K562 (cell line): ENCODE results near the gene NOL4L. TPM values are rescaled to one million over a fixed set of nuclear protein-coding genes. Genes with fewer than 3 reads are reported as not detected.

ENCODE experiments used
- AFF4 ChIP-seq: sonication (generic); formaldehyde crosslinking; IDR thresholded peaks from 2 replicates; pipeline ENCODE4 v1.8.0; 2023; ENCODE audit warnings: mild to moderate bottlenecking, missing genetic modification reagents
- DDX20 ChIP-seq: fragments of 450-650 bp; IDR thresholded peaks from 2 replicates; pipeline ENCODE4 v1.6.1; 2016; ENCODE audit warnings: missing genetic modification characterization, low read depth, mild to moderate bottlenecking, missing compliant biosample characterization, moderate library complexity
- GATAD2A ChIP-seq: fragments of 450-650 bp; IDR thresholded peaks from 2 replicates; pipeline ENCODE4 v1.6.1; 2017
- HIVEP1 ChIP-seq: fragments of 250-450 bp; sonication (Bioruptor Pico); IDR thresholded peaks from 2 replicates; pipeline ENCODE4 v1.4.0; 2020; ENCODE audit warnings: mild to moderate bottlenecking
- HNRNPLL ChIP-seq: fragments of 200-400 bp; formaldehyde crosslinking; IDR thresholded peaks from 2 replicates; pipeline ENCODE4 v1.6.1; 2017; ENCODE audit warnings: low read length, low read depth, mild to moderate bottlenecking; ENCODE audit not compliant: poor library complexity, severe bottlenecking
- IRF2 ChIP-seq: sonication (generic); formaldehyde crosslinking; IDR thresholded peaks from 2 replicates; pipeline ENCODE4 v1.8.1; 2022; ENCODE audit warnings: mild to moderate bottlenecking, missing genetic modification reagents
- NONO ChIP-seq, 2 experiments: fragments of 200-400 bp in 1 of 2; fragments of 450-650 bp in 1 of 2; formaldehyde crosslinking in 1 of 2; IDR thresholded peaks; 2 replicates each; pipeline ENCODE4 v1.6.1; 2017; ENCODE audit warnings: low read depth in 2 of 2, mild to moderate bottlenecking in 2 of 2, moderate library complexity in 2 of 2, low read length in 1 of 2
- PCBP1 ChIP-seq: fragments of 200-400 bp; formaldehyde crosslinking; IDR thresholded peaks from 2 replicates; pipeline ENCODE4 v1.6.1; 2018; ENCODE audit warnings: mild to moderate bottlenecking, low read depth, low read length; ENCODE audit not compliant: poor library complexity, severe bottlenecking
- RBM14 ChIP-seq: fragments of 200-400 bp; formaldehyde crosslinking; IDR thresholded peaks from 2 replicates; pipeline ENCODE4 v1.6.1; 2018; ENCODE audit warnings: low read depth, mild to moderate bottlenecking, low read length, moderate library complexity, borderline replicate concordance; ENCODE audit not compliant: insufficient read depth
- RBM15 ChIP-seq: fragments of 200-400 bp; formaldehyde crosslinking; IDR thresholded peaks from 2 replicates; pipeline ENCODE4 v1.6.1; 2018; ENCODE audit warnings: mild to moderate bottlenecking, low read length, moderate library complexity; ENCODE audit not compliant: insufficient read depth
- RBM25 ChIP-seq: fragments of 200-400 bp; formaldehyde crosslinking; IDR thresholded peaks from 2 replicates; pipeline ENCODE4 v1.6.1; 2018; ENCODE audit warnings: low read length, low read depth, moderate library complexity; ENCODE audit not compliant: severe bottlenecking
- RFX7 ChIP-seq: fragments of 250-450 bp; sonication (Bioruptor Pico); IDR thresholded peaks from 2 replicates; pipeline ENCODE4 v1.5.1; 2021; ENCODE audit warnings: mild to moderate bottlenecking
- ZFP91 ChIP-seq: sonication (generic); formaldehyde crosslinking; IDR thresholded peaks from 2 replicates; pipeline ENCODE4 v1.8.0; 2022; ENCODE audit warnings: mild to moderate bottlenecking, missing genetic modification reagents
- ZNF217 ChIP-seq: sonication (generic); formaldehyde crosslinking; IDR thresholded peaks from 2 replicates; pipeline ENCODE4 v1.8.0; 2022; ENCODE audit warnings: mild to moderate bottlenecking, missing genetic modification reagents
- ZNF232 ChIP-seq: sonication (generic); formaldehyde crosslinking; IDR thresholded peaks from 2 replicates; pipeline ENCODE4 v1.8.0; 2022; ENCODE audit warnings: mild to moderate bottlenecking, missing genetic modification reagents
- ZNF449 ChIP-seq: fragments of 250-450 bp; sonication (Bioruptor Pico); IDR thresholded peaks from 2 replicates; pipeline ENCODE4 v1.8.0; 2022; ENCODE audit warnings: moderate library complexity, mild to moderate bottlenecking, inconsistent platforms
- ZNF551 ChIP-seq: fragments of 250-450 bp; sonication (Bioruptor Pico); IDR thresholded peaks from 2 replicates; pipeline ENCODE4 v1.5.0; 2021; ENCODE audit warnings: mild to moderate bottlenecking, moderate library complexity
- ZNF696 ChIP-seq: fragments of 250-450 bp; sonication (Bioruptor Pico); conservative IDR thresholded peaks from 2 replicates; pipeline ENCODE4 v1.4.0; 2020; ENCODE audit warnings: mild to moderate bottlenecking, moderate library complexity
- polyA plus RNA-seq, 8 experiments: library from polyadenylated mRNA; depleted of rRNA in 4 of 8; stranded (reverse) in 5 of 8; unstranded in 3 of 8; fragments of >200 nt; fragmentation: Nextera tagmentation in 2 of 8; fragmentation: Illumina TruSeq in 1 of 8; extraction: Ambion mirVana in 2 of 8; extraction: Trizol in 1 of 8; gene quantifications; 2 replicates each; pipeline versions ENCODE4 v1.2.1 to v1.2.3, GENCODE V29; 2011 to 2014; ENCODE audit warnings: inconsistent platforms in 1 of 8, missing spikeins in 1 of 8
- total RNA-seq, 7 experiments: library from RNA; depleted of rRNA in 6 of 7; stranded (reverse); fragments of >200 nt in 6 of 7; fragmentation: Illumina TruSeq in 2 of 7; extraction: Trizol in 2 of 7; gene quantifications; 2 replicates each; pipeline versions ENCODE4 v1.2.1 to v1.2.3, GENCODE V29; 2011 to 2021; ENCODE audit warnings: low replicate concordance in 1 of 7
- TF ChIP-seq, protein P1 (sequence below): fragments of 250-450 bp; sonication (Bioruptor Pico); IDR thresholded peaks from 2 replicates; pipeline ENCODE4 v1.4.0; 2020; ENCODE audit warnings: mild to moderate bottlenecking, moderate library complexity, borderline replicate concordance

NOL4L gene
- total and polyA plus RNA-seq, 9 of the 15 experiments (the other 6 are each of a cell fraction or from before 2014, with no cell fraction given): 5.1 to 36.2 (median 13.6) TPM

- TF ChIP-seq ZNF449 (peak; percentile 23; the same call in 1 of the 2 replicates), PCBP1 (no peak), ZNF217 (CRISPR knock-in tag) (no peak), HNRNPLL (peak; percentile 29), ZNF696 (no peak), DDX20 (no peak), ZNF232 (CRISPR knock-in tag) (no peak), IRF2 (CRISPR knock-in tag) (no peak), RFX7 (CRISPR knock-in tag) (no peak), NONO (IDR thresholded peaks at IDR 0.05; ENCODE audit: low read depth in 2 of 2, low read length in 1 of 2) (no peak), ZFP91 (CRISPR knock-in tag) (no peak), RBM14 (no peak), ZNF551 (CRISPR knock-in tag) (no peak), RBM15 (no peak), AFF4 (CRISPR knock-in tag) (no peak), HIVEP1 (no peak), RBM25 (no peak), GATAD2A (no peak)
- TF ChIP-seq, protein P1, sequence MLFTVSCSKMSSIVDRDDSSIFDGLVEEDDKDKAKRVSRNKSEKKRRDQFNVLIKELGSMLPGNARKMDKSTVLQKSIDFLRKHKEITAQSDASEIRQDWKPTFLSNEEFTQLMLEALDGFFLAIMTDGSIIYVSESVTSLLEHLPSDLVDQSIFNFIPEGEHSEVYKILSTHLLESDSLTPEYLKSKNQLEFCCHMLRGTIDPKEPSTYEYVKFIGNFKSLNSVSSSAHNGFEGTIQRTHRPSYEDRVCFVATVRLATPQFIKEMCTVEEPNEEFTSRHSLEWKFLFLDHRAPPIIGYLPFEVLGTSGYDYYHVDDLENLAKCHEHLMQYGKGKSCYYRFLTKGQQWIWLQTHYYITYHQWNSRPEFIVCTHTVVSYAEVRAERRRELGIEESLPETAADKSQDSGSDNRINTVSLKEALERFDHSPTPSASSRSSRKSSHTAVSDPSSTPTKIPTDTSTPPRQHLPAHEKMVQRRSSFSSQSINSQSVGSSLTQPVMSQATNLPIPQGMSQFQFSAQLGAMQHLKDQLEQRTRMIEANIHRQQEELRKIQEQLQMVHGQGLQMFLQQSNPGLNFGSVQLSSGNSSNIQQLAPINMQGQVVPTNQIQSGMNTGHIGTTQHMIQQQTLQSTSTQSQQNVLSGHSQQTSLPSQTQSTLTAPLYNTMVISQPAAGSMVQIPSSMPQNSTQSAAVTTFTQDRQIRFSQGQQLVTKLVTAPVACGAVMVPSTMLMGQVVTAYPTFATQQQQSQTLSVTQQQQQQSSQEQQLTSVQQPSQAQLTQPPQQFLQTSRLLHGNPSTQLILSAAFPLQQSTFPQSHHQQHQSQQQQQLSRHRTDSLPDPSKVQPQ (CRISPR knock-in tag): no peak
Measured at GRCh38 chr20:32397567-32398084, 187.5 kb downstream of the NOL4L start (continued).
